OCI-LY3 (cell line): ENCODE data around the gene YPEL1.
"Not testable (repeated sequence)": the region's sequence is repeated elsewhere in the genome, so short reads cannot be mapped to it uniquely, and the experiment has no call there.

Experiments used
- H2AFZ ChIP-seq: fragments of 200-600, 300-600 bp; shearing (Covaris generic); 2 replicates; pipeline ENCODE4 v1.6.0; 2014; ENCODE audit warnings: antibody characterized with exemption, low read depth, low read length
- H3K27ac ChIP-seq: fragments of 200-600, 300-600 bp; sonication (generic); 2 replicates; pipeline ENCODE4 v1.5.1; 2014; ENCODE audit warnings: mild to moderate bottlenecking, low read length, moderate library complexity, mixed read lengths
- H3K27me3 ChIP-seq: fragments of 200-600, 300-600 bp; sonication (generic); 2 replicates; pipeline ENCODE4 v1.6.1; 2014; ENCODE audit warnings: low read depth, low read length, mixed read lengths
- H3K36me3 ChIP-seq: fragments of 200-600, 300-600 bp; sonication (generic); replicated peaks from 2 replicates; pipeline ENCODE3; 2014; ENCODE audit warnings: low read depth, low read length, mixed read lengths
- H3K4me1 ChIP-seq: fragments of 300-600, 200-600 bp; sonication (generic); 2 replicates; pipeline ENCODE4 v1.6.1; 2014; ENCODE audit warnings: low read length, mixed read lengths
- H3K4me2 ChIP-seq: fragments of 200-600, 300-600 bp; sonication (generic); 2 replicates; pipeline ENCODE4 v1.6.1; 2014; ENCODE audit warnings: low read length, mixed read lengths
- H3K4me3 ChIP-seq: fragments of 300-600, 200-600 bp; sonication (generic); 2 replicates; pipeline ENCODE4 v1.5.1; 2014; ENCODE audit warnings: antibody characterized with exemption, mild to moderate bottlenecking, low read length, moderate library complexity
- H3K79me2 ChIP-seq: fragments of 300-600, 200-600 bp; shearing (Covaris generic); 2 replicates; pipeline ENCODE4 v1.6.1; 2014; ENCODE audit warnings: mild to moderate bottlenecking, low read length, mixed read lengths
- H3K9ac ChIP-seq: fragments of 300-600, 200-600 bp; shearing (Covaris generic); 2 replicates; pipeline ENCODE4 v1.6.0; 2014; ENCODE audit warnings: mild to moderate bottlenecking, low read length, moderate library complexity
- H3K9me3 ChIP-seq: fragments of 200-600, 300-600 bp; shearing (Covaris generic); 2 replicates; pipeline ENCODE4 v1.6.1; 2014; ENCODE audit warnings: low read length, mixed read lengths; ENCODE audit not compliant: insufficient read depth
- H4K20me1 ChIP-seq: fragments of 200-600, 300-600 bp; sonication (generic); 2 replicates; pipeline ENCODE4 v1.6.1; 2016; ENCODE audit warnings: low read length, mixed read lengths; ENCODE audit not compliant: insufficient read depth
- EZH2phosphoT487 ChIP-seq: fragments of 200-600 bp; shearing (Covaris generic); IDR thresholded peaks from 2 replicates; pipeline ENCODE4 v1.6.1; 2018; ENCODE audit warnings: antibody characterized with exemption, mixed run types, low read depth
- TF ChIP-seq, protein P1 (sequence below): fragments of 200-600, 300-600 bp; sonication (generic); IDR thresholded peaks from 2 replicates; pipeline ENCODE4 v1.5.1; 2014; ENCODE audit warnings: antibody characterized with exemption, low read length, low read depth

YPEL1 gene

DNA sequence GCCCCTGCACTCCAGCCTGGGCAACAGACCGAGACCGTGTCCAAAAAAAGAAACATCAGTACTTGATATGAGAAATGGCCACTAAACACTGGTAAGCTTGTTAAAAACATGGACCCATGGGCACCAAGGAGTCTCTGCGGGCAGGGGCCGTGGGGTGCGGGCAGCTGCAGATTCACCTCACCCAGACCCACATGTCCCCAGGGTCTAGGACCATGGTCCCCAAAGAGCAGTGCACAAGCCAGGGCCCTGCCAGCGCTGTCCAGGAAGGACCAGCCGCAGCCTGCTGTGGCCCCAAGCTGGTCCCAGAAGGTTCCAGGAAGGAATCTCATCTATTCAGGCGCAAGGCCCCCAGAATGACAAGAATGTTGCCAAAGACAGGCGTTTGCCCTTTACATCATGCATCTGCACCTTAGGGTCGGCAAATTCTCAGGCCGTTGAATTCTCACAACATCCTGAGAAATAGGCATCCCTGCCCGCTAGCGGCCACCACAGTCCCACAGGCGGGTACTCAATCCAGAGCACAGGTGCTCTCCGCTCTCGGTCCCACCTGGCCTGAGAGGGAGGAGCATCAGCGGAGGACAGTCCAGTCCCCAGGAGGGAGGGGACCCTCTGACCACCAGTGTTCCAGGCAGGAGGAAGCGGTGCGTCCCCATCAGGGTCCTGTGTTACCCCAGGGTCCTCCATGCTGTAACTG lies 9.5 kb downstream of the YPEL1 start:
- no peaks in the 10 kb centered on the region for H3K27me3 ChIP-seq
- H3K79me2 ChIP-seq: no peaks in the 10 kb centered on the region
- no peaks in the 10 kb centered on the region for H4K20me1 ChIP-seq
- H2AFZ ChIP-seq: no peak overlapping the region
- H3K36me3 ChIP-seq: no peaks in the 10 kb centered on the region
- TF ChIP-seq EZH2phosphoT487: no peak
- TF ChIP-seq, protein P1, sequence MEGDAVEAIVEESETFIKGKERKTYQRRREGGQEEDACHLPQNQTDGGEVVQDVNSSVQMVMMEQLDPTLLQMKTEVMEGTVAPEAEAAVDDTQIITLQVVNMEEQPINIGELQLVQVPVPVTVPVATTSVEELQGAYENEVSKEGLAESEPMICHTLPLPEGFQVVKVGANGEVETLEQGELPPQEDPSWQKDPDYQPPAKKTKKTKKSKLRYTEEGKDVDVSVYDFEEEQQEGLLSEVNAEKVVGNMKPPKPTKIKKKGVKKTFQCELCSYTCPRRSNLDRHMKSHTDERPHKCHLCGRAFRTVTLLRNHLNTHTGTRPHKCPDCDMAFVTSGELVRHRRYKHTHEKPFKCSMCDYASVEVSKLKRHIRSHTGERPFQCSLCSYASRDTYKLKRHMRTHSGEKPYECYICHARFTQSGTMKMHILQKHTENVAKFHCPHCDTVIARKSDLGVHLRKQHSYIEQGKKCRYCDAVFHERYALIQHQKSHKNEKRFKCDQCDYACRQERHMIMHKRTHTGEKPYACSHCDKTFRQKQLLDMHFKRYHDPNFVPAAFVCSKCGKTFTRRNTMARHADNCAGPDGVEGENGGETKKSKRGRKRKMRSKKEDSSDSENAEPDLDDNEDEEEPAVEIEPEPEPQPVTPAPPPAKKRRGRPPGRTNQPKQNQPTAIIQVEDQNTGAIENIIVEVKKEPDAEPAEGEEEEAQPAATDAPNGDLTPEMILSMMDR: no peak
- H3K4me1 ChIP-seq: peaks cover 9% of the 10 kb centered on the region
- H3K9ac ChIP-seq: no peak overlapping the region
- no peak overlapping the region for H3K4me3 ChIP-seq
- H3K4me2 ChIP-seq: peak overlapping the region; percentile 7; the same call in 1 of the 2 replicates
- H3K27ac ChIP-seq: no peak overlapping the region
- no peaks in the 10 kb centered on the region for H3K9me3 ChIP-seq

DNA sequence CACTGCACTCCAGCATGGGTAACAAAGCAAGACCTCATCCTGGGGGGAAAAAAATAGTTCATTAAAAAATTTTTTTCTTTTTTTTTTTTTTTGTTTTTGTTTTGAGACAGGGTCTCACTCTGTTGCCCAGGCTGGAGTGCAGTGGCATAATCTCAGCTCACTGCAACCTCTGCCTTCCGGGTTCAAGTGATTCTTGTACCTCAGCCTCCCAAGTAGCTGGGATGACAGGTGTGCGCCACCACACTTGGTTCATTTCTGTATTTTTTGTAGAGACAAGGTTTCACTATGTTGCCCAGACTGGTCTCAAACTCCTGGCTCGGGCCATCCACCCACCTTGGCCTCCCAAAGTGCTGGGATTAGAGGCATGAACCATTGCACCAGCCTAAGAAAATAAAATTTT lies 11.1 kb downstream of the YPEL1 start:
- not testable (repeated sequence) for H3K36me3 ChIP-seq, H3K27me3 ChIP-seq, H3K4me1 ChIP-seq, H3K4me2 ChIP-seq, H3K9me3 ChIP-seq, H3K79me2 ChIP-seq, H3K27ac ChIP-seq, H3K4me3 ChIP-seq, H2AFZ ChIP-seq, H4K20me1 ChIP-seq, H3K9ac ChIP-seq

DNA sequence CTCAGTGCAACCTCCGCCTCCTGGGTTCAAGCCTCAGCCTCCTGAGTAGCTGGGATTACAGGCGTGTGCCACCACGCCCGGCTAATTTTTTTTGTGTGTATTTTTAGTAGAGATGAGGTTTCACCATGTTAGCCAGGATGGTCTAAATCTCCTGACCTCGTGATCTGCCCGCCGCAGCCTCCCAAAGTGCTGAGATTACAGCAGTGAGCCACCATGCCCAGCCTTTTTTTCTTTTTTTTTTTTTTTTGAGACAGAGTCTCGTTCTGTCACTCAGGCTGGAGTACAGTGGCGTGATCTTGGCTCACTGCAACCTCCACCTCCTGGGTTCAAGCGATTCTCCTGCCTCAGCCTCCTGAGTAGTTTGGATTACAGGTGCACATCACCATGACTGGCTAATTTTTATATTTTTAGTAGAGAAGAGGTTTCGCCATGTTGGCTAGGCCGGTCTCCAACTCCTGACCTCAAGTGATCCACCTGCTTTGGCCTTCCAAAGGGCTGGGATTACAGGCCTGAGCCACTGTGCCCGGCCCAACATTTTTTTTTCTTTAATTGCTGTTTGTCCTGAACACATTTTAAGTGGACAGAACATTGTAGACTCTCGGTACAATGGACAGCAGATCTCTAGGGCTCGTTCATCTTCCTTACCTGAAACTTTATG lies 14.3 kb downstream of the YPEL1 start:
- H4K20me1 ChIP-seq, H3K79me2 ChIP-seq, H3K36me3 ChIP-seq, H3K4me3 ChIP-seq, H2AFZ ChIP-seq, H3K4me2 ChIP-seq, H3K27me3 ChIP-seq, H3K27ac ChIP-seq, H3K9me3 ChIP-seq, H3K9ac ChIP-seq: not testable (repeated sequence)
- peaks cover 11% of the 10 kb centered on the region for H3K4me1 ChIP-seq

DNA sequence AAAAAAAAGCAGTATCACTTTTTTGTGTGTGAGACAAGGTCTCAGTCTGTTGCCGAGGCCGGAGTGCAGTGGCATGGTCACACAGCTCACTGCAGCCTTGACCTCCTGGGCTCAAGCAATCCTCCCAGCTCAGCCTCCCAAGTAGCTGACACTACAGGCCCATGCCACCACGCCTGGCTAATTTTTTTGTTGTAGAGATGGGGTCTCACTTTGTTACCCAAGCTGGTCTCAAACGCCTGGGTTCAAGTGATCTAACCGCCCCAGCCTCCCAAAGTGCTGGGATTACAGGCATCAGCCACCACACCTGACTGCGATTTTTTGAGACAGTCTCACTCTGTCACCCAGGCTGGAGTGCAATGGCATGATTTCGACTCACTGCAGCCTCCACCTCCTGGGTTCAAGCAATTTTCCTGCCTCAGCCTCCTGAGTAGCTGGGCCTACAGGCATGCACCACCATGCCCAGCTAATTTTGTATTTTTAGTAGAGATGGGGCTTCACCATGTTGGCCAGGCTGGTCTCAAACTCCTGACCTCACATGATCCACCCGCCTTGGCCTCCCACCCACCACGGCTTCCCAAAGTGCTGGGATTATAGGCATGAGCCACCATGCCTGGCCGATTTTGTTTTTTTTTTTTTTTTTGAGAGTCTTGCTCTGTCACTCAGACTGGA lies 15.3 kb downstream of the YPEL1 start:
- not testable (repeated sequence) for H3K4me1 ChIP-seq, H2AFZ ChIP-seq, H3K9me3 ChIP-seq, H3K9ac ChIP-seq, H3K27me3 ChIP-seq, H3K4me3 ChIP-seq, H4K20me1 ChIP-seq, H3K36me3 ChIP-seq, H3K27ac ChIP-seq, H3K4me2 ChIP-seq, H3K79me2 ChIP-seq

DNA sequence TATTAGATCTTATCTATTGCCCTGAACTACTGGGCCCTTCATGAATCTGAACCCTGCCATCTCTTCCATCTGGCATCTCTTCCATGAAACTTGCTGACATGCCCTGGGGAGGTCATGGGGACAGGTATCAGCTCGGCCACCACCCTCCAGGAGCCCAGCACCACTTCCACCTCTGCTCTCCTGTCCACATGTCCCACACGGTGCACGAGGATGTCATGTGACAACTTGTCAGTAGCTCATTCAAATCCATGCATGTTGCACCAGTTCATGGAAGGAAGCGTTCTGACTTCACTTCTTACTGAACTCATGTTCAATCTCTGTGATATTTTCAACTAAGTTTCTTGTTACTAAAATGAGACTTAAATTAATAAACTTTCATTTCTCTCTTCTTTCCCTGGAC lies 16.6 kb downstream of the YPEL1 start:
- Histone ChIP-seq H3K9ac (no peak overlapping the region), H3K4me3 (no peak overlapping the region), H3K27ac (no peak overlapping the region), H3K4me1 (peaks cover 8% of the 10 kb centered on the region), H3K9me3 (no peaks in the 10 kb centered on the region), H3K36me3 (no peaks in the 10 kb centered on the region), H3K27me3 (0 out of 2 replicates have a peak, but pooled peaks cover 8% of the 10 kb centered on the region), H3K79me2 (no peaks in the 10 kb centered on the region), H4K20me1 (no peaks in the 10 kb centered on the region), H3K4me2 (peak overlapping the region; percentile 26), H2AFZ (no peak overlapping the region)
- TF ChIP-seq, protein P1: no peak
- TF ChIP-seq EZH2phosphoT487: no peak
